ENCODE data around the gene CCNL1.

CCNL1 gene

GRCh38 chr3:157129803-157130466, 30.0 kb downstream of the CCNL1 start:
- TF ChIP-seq CTCF (IDR thresholded peaks at IDR 0.05; ENCODE audit: low read length): no peak
- no peak for TF ChIP-seq EZH2 (optimal IDR thresholded peaks at IDR 0.05; ENCODE audit: low read depth, low read length)
- TF ChIP-seq EZH2phosphoT487 (IDR thresholded peaks at IDR 0.05; ENCODE audit: low read length): no peak
- H2AFZ ChIP-seq (ENCODE audit: low read length): no peak overlapping the region
- DNase-seq: no peak
- no peak overlapping the region for H3K27ac ChIP-seq (ENCODE audit: low read length)
- H3K9me2 ChIP-seq (replicated peaks; ENCODE audit: insufficient read depth, low read length): no peaks in the 10 kb centered on the region
- no peaks in the 10 kb centered on the region for H3K9me3 ChIP-seq (replicated peaks; ENCODE audit: insufficient read depth, low read length)
- no peak overlapping the region for H3K4me2 ChIP-seq (ENCODE audit: low read depth, low read length)
- no peak overlapping the region for H3K4me3 ChIP-seq (ENCODE audit: low read length)
- no peaks in the 10 kb centered on the region for H3K36me3 ChIP-seq (replicated peaks; ENCODE audit: insufficient read depth, low read length)
- H3F3A ChIP-seq (ENCODE audit: insufficient read depth, low read length): peaks cover 5% of the 10 kb centered on the region
- H4K20me1 ChIP-seq (ENCODE audit: insufficient read depth, low read length): no peaks in the 10 kb centered on the region
- H3K9ac ChIP-seq (ENCODE audit: low read length): no peak overlapping the region
- no peaks in the 10 kb centered on the region for H3K27me3 ChIP-seq (replicated peaks; ENCODE audit: insufficient read depth, low read length)
- peaks cover 37% of the 10 kb centered on the region for H3K4me1 ChIP-seq (ENCODE audit: low read length)
- no peaks in the 10 kb centered on the region for H3K79me2 ChIP-seq (ENCODE audit: low read length)

GRCh38 chr3:157128771-157129681, 30.9 kb downstream of the CCNL1 start:
- no peaks in the 10 kb centered on the region for H3K36me3 ChIP-seq (replicated peaks; ENCODE audit: insufficient read depth, low read length)
- 0 out of 2 replicates have a peak overlapping the region, but pooled peaks have one; percentile 1 for H3K4me2 ChIP-seq (ENCODE audit: low read depth, low read length)
- no peaks in the 10 kb centered on the region for H4K20me1 ChIP-seq (ENCODE audit: insufficient read depth, low read length)
- H3K9ac ChIP-seq (ENCODE audit: low read length): no peak overlapping the region
- H3K79me2 ChIP-seq (ENCODE audit: low read length): no peaks in the 10 kb centered on the region
- no peaks in the 10 kb centered on the region for H3K9me3 ChIP-seq (replicated peaks; ENCODE audit: insufficient read depth, low read length)
- H2AFZ ChIP-seq (ENCODE audit: low read length): peak overlapping the region; percentile 37
- TF ChIP-seq EZH2phosphoT487 (IDR thresholded peaks at IDR 0.05; ENCODE audit: low read length) (no peak), EZH2 (optimal IDR thresholded peaks at IDR 0.05; ENCODE audit: low read depth, low read length) (no peak), CTCF (IDR thresholded peaks at IDR 0.05; ENCODE audit: low read length) (no peak)
- H3F3A ChIP-seq (ENCODE audit: insufficient read depth, low read length): no peaks in the 10 kb centered on the region
- DNase-seq: no peak
- peaks cover 28% of the 10 kb centered on the region for H3K4me1 ChIP-seq (ENCODE audit: low read length)
- H3K27me3 ChIP-seq (replicated peaks; ENCODE audit: insufficient read depth, low read length): no peaks in the 10 kb centered on the region
- no peak overlapping the region for H3K4me3 ChIP-seq (ENCODE audit: low read length)
- H3K9me2 ChIP-seq (replicated peaks; ENCODE audit: insufficient read depth, low read length): no peaks in the 10 kb centered on the region
- no peak overlapping the region for H3K27ac ChIP-seq (ENCODE audit: low read length)

- DNase-seq: peak; percentile 32
- Histone ChIP-seq H3K4me1 (ENCODE audit: low read length) (peaks cover 24% of the 10 kb centered on the region), H3K79me2 (ENCODE audit: low read length) (no peaks in the 10 kb centered on the region), H3K9ac (ENCODE audit: low read length) (no peak overlapping the region), H3K9me3 (replicated peaks; ENCODE audit: insufficient read depth, low read length) (no peaks in the 10 kb centered on the region), H3K36me3 (replicated peaks; ENCODE audit: insufficient read depth, low read length) (no peaks in the 10 kb centered on the region), H3K27ac (ENCODE audit: low read length) (no peak overlapping the region), H3F3A (ENCODE audit: insufficient read depth, low read length) (no peaks in the 10 kb centered on the region), H3K27me3 (replicated peaks; ENCODE audit: insufficient read depth, low read length) (no peaks in the 10 kb centered on the region), H3K4me2 (ENCODE audit: low read depth, low read length) (0 out of 2 replicates have a peak overlapping the region, but pooled peaks have one; percentile 1), H2AFZ (ENCODE audit: low read length) (peak overlapping the region; percentile 37), H3K9me2 (replicated peaks; ENCODE audit: insufficient read depth, low read length) (no peaks in the 10 kb centered on the region), H4K20me1 (ENCODE audit: insufficient read depth, low read length) (no peaks in the 10 kb centered on the region), H3K4me3 (ENCODE audit: low read length) (no peak overlapping the region)
- no peak for TF ChIP-seq EZH2 (optimal IDR thresholded peaks at IDR 0.05; ENCODE audit: low read depth, low read length)
- TF ChIP-seq EZH2phosphoT487 (IDR thresholded peaks at IDR 0.05; ENCODE audit: low read length): no peak
- no peak for TF ChIP-seq CTCF (IDR thresholded peaks at IDR 0.05; ENCODE audit: low read length)
Measured at GRCh38 chr3:157127831-157128767, 31.8 kb downstream of the CCNL1 start.
